Esophagus muscularis mucosa (tissue), 4 donors: ENCODE data around the gene MAGI1. TPM values are rescaled to one million over a fixed set of nuclear protein-coding genes. Genes with fewer than 3 reads are reported as not detected.

ENCODE experiments used
- DNase-seq: peaks from one replicate; pipeline ENCODE4 v3.0.0-alpha.2; 2017; ENCODE audit errors: extremely low spot score
- H3K27ac ChIP-seq, 4 donors: fragments of 200-600 bp; sonication (generic); replicated peaks in 1 of 4; 1 replicate in 3 of 4; 2 replicates in 1 of 4; pipeline ENCODE4 v1.5.1; 2016 to 2019; ENCODE audit warnings: mild to moderate bottlenecking in 1 of 4
- H3K27me3 ChIP-seq, 4 donors: fragments of 200-600 bp; sonication (generic); one replicate each; pipeline versions ENCODE4 v1.5.1 to v1.6.0; 2016 to 2019
- H3K36me3 ChIP-seq, 4 donors: fragments of 200-600 bp; sonication (generic); one replicate each; pipeline ENCODE4 v1.5.1; 2016 to 2019
- H3K4me1 ChIP-seq, 4 donors: fragments of 200-600 bp; sonication (generic); one replicate each; pipeline ENCODE4 v1.5.1; 2016 to 2019
- H3K4me3 ChIP-seq, 4 donors: fragments of 200-600 bp; sonication (generic); 1 replicate in 2 of 4; 2 replicates in 2 of 4; pipeline ENCODE4 v1.5.1; 2016 to 2019; ENCODE audit warnings: mild to moderate bottlenecking in 4 of 4, moderate library complexity in 1 of 4
- H3K9me3 ChIP-seq, 4 donors: fragments of 200-600 bp; sonication (generic); 1 replicate in 3 of 4; 2 replicates in 1 of 4; pipeline ENCODE4 v1.5.1; 2016 to 2019
- EP300 ChIP-seq: sonication (generic); formaldehyde crosslinking; IDR thresholded peaks from one replicate; pipeline ENCODE4 v1.6.1; 2017; ENCODE audit warnings: antibody characterized with exemption
- POLR2A ChIP-seq: fragments of 450-650 bp; IDR thresholded peaks from one replicate; pipeline ENCODE4 v1.6.1; 2017; ENCODE audit warnings: antibody characterized with exemption, moderate library complexity, mild to moderate bottlenecking, low read depth
- POLR2AphosphoS5 ChIP-seq, 2 donors: sonication (generic); formaldehyde crosslinking; IDR thresholded peaks; one replicate each; pipeline ENCODE4 v1.6.1; 2017; ENCODE audit warnings: antibody characterized with exemption in 2 of 2
- WGBS: methylation state at CpG from one replicate; pipeline ENCODE4 v1.1.5; 2018; 5-methylcytosine and 5-hydroxymethylcytosine counted together
- intact Hi-C: fragments of 100-400 bp; cut with DNase I; formaldehyde crosslinking; loops from one replicate; pipeline ENCODE4 v1.15.1; 2023
- total RNA-seq, 4 donors: library from RNA; depleted of rRNA; stranded (reverse); fragments of >200 nt; gene quantifications; one replicate each; pipeline versions ENCODE4 v1.1.0 to v1.2.1, GENCODE V29; 2016
- TF ChIP-seq, protein P1 (sequence below), 3 experiments: fragments of 200-600 bp in 2 of 3; fragments of 450-650 bp in 1 of 3; sonication (generic) in 2 of 3; IDR thresholded peaks; one replicate each; pipeline ENCODE4 v1.5.1; 2017 to 2019; ENCODE audit warnings: antibody characterized with exemption in 3 of 3, mild to moderate bottlenecking in 2 of 3, moderate library complexity in 1 of 3

The MAGI1 gene
- total RNA-seq, 4 donors from 2014 or later, result 17.1 to 35.1 (median 25.2) TPM

GRCh38 chr3:65776081-65776480, 262.6 kb downstream of the MAGI1 start:
- H3K9me3 ChIP-seq, result no peaks in the 10 kb centered on the region
- H3K4me3 ChIP-seq, result no peak overlapping the region
- intact Hi-C loops, result no loop called here
- no peaks in the 10 kb centered on the region for H3K27me3 ChIP-seq
- TF ChIP-seq POLR2AphosphoS5 (IDR thresholded peaks at IDR 0.05), result no peak
- TF ChIP-seq, protein P1, sequence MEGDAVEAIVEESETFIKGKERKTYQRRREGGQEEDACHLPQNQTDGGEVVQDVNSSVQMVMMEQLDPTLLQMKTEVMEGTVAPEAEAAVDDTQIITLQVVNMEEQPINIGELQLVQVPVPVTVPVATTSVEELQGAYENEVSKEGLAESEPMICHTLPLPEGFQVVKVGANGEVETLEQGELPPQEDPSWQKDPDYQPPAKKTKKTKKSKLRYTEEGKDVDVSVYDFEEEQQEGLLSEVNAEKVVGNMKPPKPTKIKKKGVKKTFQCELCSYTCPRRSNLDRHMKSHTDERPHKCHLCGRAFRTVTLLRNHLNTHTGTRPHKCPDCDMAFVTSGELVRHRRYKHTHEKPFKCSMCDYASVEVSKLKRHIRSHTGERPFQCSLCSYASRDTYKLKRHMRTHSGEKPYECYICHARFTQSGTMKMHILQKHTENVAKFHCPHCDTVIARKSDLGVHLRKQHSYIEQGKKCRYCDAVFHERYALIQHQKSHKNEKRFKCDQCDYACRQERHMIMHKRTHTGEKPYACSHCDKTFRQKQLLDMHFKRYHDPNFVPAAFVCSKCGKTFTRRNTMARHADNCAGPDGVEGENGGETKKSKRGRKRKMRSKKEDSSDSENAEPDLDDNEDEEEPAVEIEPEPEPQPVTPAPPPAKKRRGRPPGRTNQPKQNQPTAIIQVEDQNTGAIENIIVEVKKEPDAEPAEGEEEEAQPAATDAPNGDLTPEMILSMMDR (IDR thresholded peaks at IDR 0.05), result no peak
- no peaks in the 10 kb centered on the region for H3K36me3 ChIP-seq
- no peaks in the 10 kb centered on the region for H3K4me1 ChIP-seq
- H3K27ac ChIP-seq, result no peak overlapping the region
- no peak for DNase-seq

DNA sequence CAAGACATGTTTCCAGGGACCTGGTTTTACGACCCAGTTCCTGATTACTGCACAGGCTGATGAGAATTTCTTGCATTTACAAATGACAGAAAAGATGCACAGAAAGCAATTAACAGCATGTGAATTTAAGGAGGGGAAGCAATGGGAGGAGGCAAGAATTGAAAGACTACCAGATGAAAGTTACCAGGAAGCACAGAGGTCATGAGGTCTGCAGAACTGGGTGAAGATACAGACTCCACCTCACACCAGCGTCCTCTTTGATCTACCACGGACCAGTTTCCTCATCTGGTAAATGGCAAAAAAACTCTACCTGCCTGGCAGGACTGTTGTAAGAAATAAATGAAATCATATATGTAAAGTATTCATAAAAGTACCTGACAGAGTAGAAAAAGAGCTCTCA, 266.0 kb downstream of the MAGI1 start:
- intact Hi-C loops, result no loop called here
- no peak overlapping the region for H3K4me3 ChIP-seq
- TF ChIP-seq EP300, result no peak
- TF ChIP-seq, protein P1 (IDR thresholded peaks at IDR 0.05), result no peak
- no peak for TF ChIP-seq POLR2AphosphoS5 (IDR thresholded peaks at IDR 0.05)
- TF ChIP-seq POLR2A, result no peak
- no peaks in the 10 kb centered on the region for H3K36me3 ChIP-seq
- no peaks in the 10 kb centered on the region for H3K9me3 ChIP-seq
- WGBS, result 75% methylated on average over 3 of the region's 3 CpGs
- no peaks in the 10 kb centered on the region for H3K27me3 ChIP-seq
- H3K27ac ChIP-seq, result no peak overlapping the region
- H3K4me1 ChIP-seq, result no peaks in the 10 kb centered on the region
- no peak for DNase-seq

DNA sequence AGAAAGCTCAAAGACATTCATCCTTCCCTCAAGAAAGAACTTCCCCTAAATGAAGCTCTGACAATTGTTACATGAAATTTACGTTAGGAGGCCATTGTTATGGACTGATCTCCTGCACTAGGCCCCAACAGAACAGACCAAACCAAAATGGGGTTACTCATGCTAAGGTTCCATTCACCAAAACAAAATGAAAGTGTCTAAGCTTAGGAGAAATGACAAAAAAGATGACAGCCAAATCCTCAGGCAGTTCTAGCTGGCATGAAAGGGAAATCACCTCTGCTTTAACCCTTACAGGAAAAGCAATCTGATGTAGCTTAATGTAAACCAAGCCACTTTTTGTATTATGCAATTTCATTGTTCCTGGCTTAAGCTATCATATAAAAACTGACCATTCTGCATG, 271.2 kb downstream of the MAGI1 start:
- Histone ChIP-seq H3K36me3 (no peaks in the 10 kb centered on the region), H3K27me3 (no peaks in the 10 kb centered on the region), H3K4me1 (no peaks in the 10 kb centered on the region), H3K27ac (no peak overlapping the region), H3K4me3 (no peak overlapping the region), H3K9me3 (no peaks in the 10 kb centered on the region)
- DNase-seq, result no peak
- intact Hi-C loops, result no loop called here
- TF ChIP-seq POLR2A (no peak), POLR2AphosphoS5 (IDR thresholded peaks at IDR 0.05) (no peak), EP300 (no peak)
- TF ChIP-seq, protein P1 (IDR thresholded peaks at IDR 0.05), result no peak
- 93% methylated on average over 1 of the region's 1 CpG for WGBS

GRCh38 chr3:65762235-65762580, 276.5 kb downstream of the MAGI1 start:
- no peaks in the 10 kb centered on the region for H3K9me3 ChIP-seq
- intact Hi-C loops, result no loop called here
- H3K4me1 ChIP-seq, result no peaks in the 10 kb centered on the region
- WGBS, result 93% methylated on average over 4 of the region's 4 CpGs
- no peak overlapping the region for H3K27ac ChIP-seq
- TF ChIP-seq, protein P1 (IDR thresholded peaks at IDR 0.05), result no peak
- TF ChIP-seq POLR2AphosphoS5 (IDR thresholded peaks at IDR 0.05) (no peak), EP300 (no peak), POLR2A (no peak)
- H3K4me3 ChIP-seq, result no peak overlapping the region
- H3K36me3 ChIP-seq, result no peaks in the 10 kb centered on the region
- no peaks in the 10 kb centered on the region for H3K27me3 ChIP-seq
- no peak for DNase-seq

DNA sequence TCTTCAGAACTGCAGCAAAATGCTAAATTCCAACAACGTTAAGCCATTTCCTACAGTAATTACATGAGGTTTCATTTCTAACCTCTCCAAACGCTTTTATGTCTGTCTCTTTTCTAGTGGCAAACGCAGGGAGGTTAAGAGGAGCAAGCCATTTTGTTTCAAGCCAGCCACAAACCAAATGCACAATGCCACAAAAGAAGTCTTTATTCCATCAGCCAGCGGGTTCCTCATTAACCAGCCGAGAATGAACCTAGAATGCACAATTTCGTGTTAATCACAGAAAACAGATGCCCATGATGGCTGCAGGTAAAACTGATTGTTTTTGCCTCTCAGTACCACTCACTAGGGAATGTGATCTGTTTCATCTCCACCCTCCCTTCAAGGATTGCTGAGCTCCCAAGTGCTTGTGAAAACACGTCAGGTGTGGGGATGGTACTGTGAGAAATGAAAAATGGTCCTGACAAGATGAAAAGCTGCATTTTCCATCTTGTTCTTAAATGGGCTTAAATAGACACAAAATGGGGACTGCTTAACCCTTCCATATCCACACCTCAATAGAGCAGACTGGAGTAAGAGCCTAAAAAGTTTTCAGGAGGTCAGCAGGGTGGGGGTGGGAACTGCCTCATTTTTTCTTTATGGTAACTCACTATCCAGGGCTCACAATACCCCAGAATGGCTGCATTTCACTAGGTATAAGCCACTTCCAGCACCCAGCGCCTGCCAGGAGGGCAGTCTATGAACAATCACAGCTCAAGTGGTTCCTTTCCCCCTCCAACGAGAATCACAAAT, 277.1 kb downstream of the MAGI1 start:
- intact Hi-C loops, result no loop called here
- WGBS, result 87% methylated on average over 9 of the region's 9 CpGs

More for the DNA sequence above, 277.1 kb downstream of the MAGI1 start:
- no peak overlapping the region for H3K4me3 ChIP-seq
- H3K27ac ChIP-seq, result no peak overlapping the region
- TF ChIP-seq POLR2AphosphoS5 (IDR thresholded peaks at IDR 0.05) (no peak), EP300 (no peak), POLR2A (no peak)
- TF ChIP-seq, protein P1 (IDR thresholded peaks at IDR 0.05), result no peak
- H3K4me1 ChIP-seq, result no peaks in the 10 kb centered on the region
- H3K36me3 ChIP-seq, result no peaks in the 10 kb centered on the region
- no peaks in the 10 kb centered on the region for H3K27me3 ChIP-seq
- no peaks in the 10 kb centered on the region for H3K9me3 ChIP-seq
- no peak for DNase-seq
